Measurements from ENCODE around the gene PDE4B. TPM values are rescaled to one million over a fixed set of nuclear protein-coding genes. Genes with fewer than 3 reads are reported as not detected.

The PDE4B gene
- total and polyA plus RNA-seq, 12 donors, result 2.0 to 63.2 (median 15.3) TPM

GRCh38 chr1:66251546-66251945 lies 458.9 kb downstream of the PDE4B start:
- peak overlapping the region in 1 of 10 donors; percentile 18 for H3K27ac ChIP-seq
- H3K27me3 ChIP-seq, result no peaks in the 10 kb centered on the region
- no peaks in the 10 kb centered on the region for H3K9me3 ChIP-seq
- no peak for DNase-seq
- peaks cover 0 to 43% (median 6%) of the 10 kb centered on the region in 9 donors for H3K4me1 ChIP-seq
- intact Hi-C loops (cut with DNase I), result loop anchor here (5.0 to 10.0 kb wide), 8 partner anchors 196 to 1914 kb away; partner anchors contain the start of gene DYNLT5 (in 1 of the 10)
- H3K4me3 ChIP-seq, result no peak overlapping the region
- no peak for ATAC-seq
- 69 to 80% methylated on average over 1 of the region's 1 CpG for WGBS, 2 donors
- H3K36me3 ChIP-seq, result no peaks in the 10 kb centered on the region
- TF ChIP-seq CTCF (IDR thresholded peaks at IDR 0.05), result no peak

DNA sequence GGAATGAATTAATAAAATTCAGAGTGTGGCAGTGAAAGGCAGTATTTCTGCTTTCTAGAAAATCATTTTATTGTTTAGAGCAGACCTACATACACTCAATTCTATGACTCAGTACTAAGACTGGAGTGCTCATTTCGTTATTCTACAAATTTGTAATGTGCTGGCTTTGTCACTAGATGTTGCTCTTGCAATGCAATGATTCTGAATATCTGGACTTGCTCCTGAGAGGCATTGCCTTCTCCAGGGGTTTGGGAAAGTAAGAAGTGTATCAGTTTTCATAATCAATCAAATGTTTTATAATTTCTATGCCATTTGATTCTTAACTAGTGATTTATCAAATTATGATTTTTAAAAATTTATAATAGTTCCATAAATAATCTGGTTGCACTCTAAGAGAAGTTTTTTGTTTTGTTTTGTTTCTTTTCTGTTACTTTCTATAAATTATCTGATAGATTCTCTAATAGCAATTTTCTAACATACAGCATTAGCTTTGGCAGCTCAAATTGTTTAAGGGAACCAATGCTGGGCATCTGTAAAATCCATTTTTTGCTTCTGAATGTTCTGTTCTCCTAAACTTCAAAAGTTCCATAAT lies 460.7 kb downstream of the PDE4B start:
- H3K4me3 ChIP-seq, result no peak overlapping the region
- DNase-seq (peak in 1 of 2 donors; percentile 45), ATAC-seq (peak; percentile 67 to 96 (median 92))
- TF ChIP-seq CTCF (IDR thresholded peaks at IDR 0.05), result peak; percentile 66 to 92 (median 85)
- no peak overlapping the region for H3K27ac ChIP-seq
- intact Hi-C loops (cut with DNase I), result loop anchor here (1.0 to 10.0 kb wide), 10 partner anchors 193 to 1916 kb away; partner anchors contain the start of gene DYNLT5 (in 1 of the 10)
- H3K36me3 ChIP-seq, result no peaks in the 10 kb centered on the region
- peaks cover 0 to 43% (median 6%) of the 10 kb centered on the region in 9 donors for H3K4me1 ChIP-seq
- no peaks in the 10 kb centered on the region for H3K27me3 ChIP-seq
- H3K9me3 ChIP-seq, result no peaks in the 10 kb centered on the region
- WGBS, 2 donors, result 0 to 2% methylated on average over 1 of the region's 1 CpG

GRCh38 chr1:66254785-66255184 lies 462.1 kb downstream of the PDE4B start:
- Histone ChIP-seq H3K36me3 (no peaks in the 10 kb centered on the region), H3K27me3 (no peaks in the 10 kb centered on the region), H3K27ac (peak overlapping the region in 1 of 10 donors; percentile 38), H3K9me3 (no peaks in the 10 kb centered on the region), H3K4me3 (no peak overlapping the region), H3K4me1 (peaks cover 0 to 40% (median 6%) of the 10 kb centered on the region in 9 donors)
- intact Hi-C loops (cut with DNase I), result loop anchor here (5.0 to 10.0 kb wide), 8 partner anchors 193 to 1917 kb away; partner anchors contain the start of gene DYNLT5 (in 1 of the 10)
- WGBS, 2 donors, result 90 to 98% methylated on average over 1 of the region's 1 CpG
- TF ChIP-seq CTCF (IDR thresholded peaks at IDR 0.05), result no peak
- ATAC-seq (no peak), DNase-seq (no peak)

DNA sequence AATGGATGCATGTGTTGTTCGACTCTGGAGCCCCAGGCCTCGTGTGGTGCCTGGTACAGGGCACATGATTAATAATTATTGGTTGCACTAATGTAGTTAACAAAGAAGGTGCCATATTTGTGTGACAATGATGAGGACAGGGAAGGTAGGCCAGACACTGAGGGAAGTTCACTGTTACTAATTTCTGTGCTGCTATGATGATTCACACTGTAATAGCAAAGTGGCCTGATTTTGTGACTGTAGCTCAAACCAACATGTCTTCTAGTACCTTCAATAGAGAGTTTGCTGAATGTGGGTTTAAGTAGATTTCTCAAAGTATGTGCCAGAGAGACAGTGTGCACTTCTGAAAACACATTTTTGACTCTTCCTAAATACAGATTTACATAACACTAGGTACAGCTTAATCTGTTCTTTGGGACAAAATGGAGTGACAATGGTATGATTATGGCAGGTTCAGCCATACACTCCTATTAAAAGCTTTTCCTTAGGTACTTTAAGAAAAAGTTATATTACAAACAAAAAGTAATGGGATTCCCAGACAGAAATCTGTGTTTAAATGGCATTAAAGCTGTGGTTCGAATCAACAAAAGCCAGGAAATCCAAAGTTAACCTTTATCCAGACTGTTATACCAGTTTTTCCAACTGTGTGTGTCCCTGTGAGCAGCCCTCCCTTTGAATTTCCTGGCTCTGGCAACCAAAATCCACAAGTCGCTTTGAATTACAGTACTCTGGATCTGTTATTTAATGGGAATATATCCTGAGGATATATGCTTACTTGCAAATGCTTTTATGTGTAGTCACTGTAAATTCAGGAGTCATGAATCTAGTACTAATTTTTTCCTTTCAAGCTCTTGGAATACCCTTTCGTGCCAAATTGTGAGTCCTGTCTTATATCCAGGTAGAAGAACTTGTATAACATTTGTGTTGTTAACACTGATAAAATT lies 464.2 kb downstream of the PDE4B start:
- no peak overlapping the region for H3K4me3 ChIP-seq
- intact Hi-C loops (cut with DNase I), result loop anchor here in 6 of 10 donors (10.0 kb wide), 3 partner anchors 248 to 498 kb away; partner anchors contain the start of gene DYNLT5 (in 1 of the 6)
- no peaks in the 10 kb centered on the region for H3K9me3 ChIP-seq
- 80 to 85% methylated on average over 5 of the region's 5 CpGs for WGBS, 2 donors
- ATAC-seq (no peak), DNase-seq (no peak)
- H3K27ac ChIP-seq, result peak overlapping the region in 1 of 10 donors; percentile 24
- TF ChIP-seq CTCF (IDR thresholded peaks at IDR 0.05), result no peak
- no peaks in the 10 kb centered on the region for H3K27me3 ChIP-seq
- peaks cover 0 to 36% (median 8%) of the 10 kb centered on the region in 9 donors for H3K4me1 ChIP-seq
- no peaks in the 10 kb centered on the region for H3K36me3 ChIP-seq
